Measurements from ENCODE around the gene PPP2R3C. TPM values are rescaled to one million over a fixed set of nuclear protein-coding genes. Genes with fewer than 3 reads are reported as not detected.
A peak's percentile ranks its signal among the peaks of the same experiment; 100 is the strongest.

The PPP2R3C gene
- total and polyA plus RNA-seq, 2 of the 13 experiments (the other 11 are each of a cell fraction or from before 2014, with no cell fraction given) = 63.4 to 102 TPM

GRCh38 chr14:35121026-35121886 is 534 bp downstream of the PPP2R3C start (continued):
- TF ChIP-seq STAT6 (CRISPR knock-in tag; IDR thresholded peaks at IDR 0.05; ENCODE audit: borderline replicate concordance) (no peak), ZNF597 (CRISPR knock-in tag; IDR thresholded peaks at IDR 0.05) (no peak), ZNF709 (CRISPR knock-in tag; IDR thresholded peaks at IDR 0.05) (0 out of 2 replicates have a peak, but pooled peaks have one; percentile 37), ZNF326 (CRISPR knock-in tag; IDR thresholded peaks at IDR 0.05; ENCODE audit: borderline replicate concordance) (no peak), ZNF644 (CRISPR knock-in tag; IDR thresholded peaks at IDR 0.05; ENCODE audit: low read depth) (no peak), ZBTB43 (CRISPR knock-in tag; conservative IDR thresholded peaks at IDR 0.05) (no peak), ZBTB7A (CRISPR knock-in tag; IDR thresholded peaks at IDR 0.05) (no peak; the same call in 1 of the 2 replicates), ZNF281 (CRISPR knock-in tag; IDR thresholded peaks at IDR 0.05; ENCODE audit: borderline replicate concordance) (no peak; the same call in 1 of the 2 replicates), ZNF33B (CRISPR knock-in tag; IDR thresholded peaks at IDR 0.05) (0 out of 2 replicates have a peak, but pooled peaks have one; percentile 81), ZNF367 (CRISPR knock-in tag; IDR thresholded peaks at IDR 0.05; ENCODE audit: borderline replicate concordance) (no peak; the same call in 1 of the 2 replicates), RFX1 (IDR thresholded peaks at IDR 0.05) (no peak), GATAD1 (CRISPR knock-in tag; IDR thresholded peaks at IDR 0.05) (no peak), AKNA (CRISPR knock-in tag; IDR thresholded peaks at IDR 0.05; ENCODE audit: borderline replicate concordance) (peak; percentile 6), SP140L (CRISPR knock-in tag; IDR thresholded peaks at IDR 0.05; ENCODE audit: borderline replicate concordance) (0 out of 2 replicates have a peak, but pooled peaks have one; percentile 20), TAF15 (IDR thresholded peaks at IDR 0.05; ENCODE audit: low read depth, low read length, poor library complexity, severe bottlenecking) (no peak)
